NCI-H82 treated with DMSO at 0.1 percent for 48 hours (cell line): ENCODE measurements around the gene NQO2.

Source experiments
- DNase-seq: peaks from one replicate; lab custom pipeline; 2025; ENCODE audit not compliant: unreplicated experiment; lab: John Stamatoyannopoulos, UW

NQO2 gene

DNA sequence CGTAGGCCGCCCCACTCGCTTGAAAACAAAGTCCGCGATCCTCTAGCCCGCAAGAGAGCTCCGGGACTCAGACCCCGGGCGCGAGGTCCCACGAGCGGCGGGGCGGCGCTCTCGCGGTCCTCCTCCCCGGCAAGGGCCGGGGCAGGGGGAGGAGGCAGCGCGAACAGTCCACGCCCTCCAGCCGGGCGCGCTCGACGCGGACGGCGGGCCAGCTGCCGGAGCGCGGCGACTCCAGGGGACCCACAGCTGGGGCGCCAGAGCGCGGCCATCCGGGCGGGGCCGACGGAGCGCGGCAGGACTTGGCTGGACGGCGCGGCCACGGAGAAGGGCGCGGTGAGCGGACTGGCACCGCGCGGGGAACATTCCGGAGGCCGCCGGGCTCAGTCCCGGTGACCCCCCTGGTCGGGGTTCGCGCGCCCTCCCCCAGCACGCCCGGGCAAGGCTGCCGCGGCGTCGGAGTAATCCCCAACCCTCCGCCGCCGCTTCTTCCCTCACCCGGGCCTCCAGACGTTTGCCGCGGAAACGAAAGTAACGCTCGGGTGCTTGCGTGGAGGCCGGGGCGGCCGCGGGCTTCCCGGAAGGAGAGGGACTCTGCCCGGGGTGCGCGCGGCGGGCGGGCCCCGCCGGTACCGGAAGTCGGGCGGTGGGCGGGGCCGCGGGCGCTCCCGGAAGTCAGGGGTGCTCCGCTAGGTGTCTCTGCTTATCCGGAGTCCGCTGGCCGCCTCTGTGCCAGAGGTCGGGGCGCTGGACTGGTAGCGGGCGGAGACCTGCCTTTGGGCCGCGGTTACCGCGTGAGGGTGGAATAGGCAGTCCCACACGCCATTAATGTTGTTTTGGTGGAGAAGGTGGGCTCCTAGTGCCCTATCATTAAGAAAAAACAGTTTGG is 68.9 kb downstream of the NQO2 start, which contains the start of gene RIPK1:
TSS of gene RIPK1 (plus strand) at position 166 of the 886 bp plus-strand sequence. CDS start 8,330 bp downstream, outside the sequence.
- peak; percentile 75 for DNase-seq
